HG02852 (cell line): Measurements from ENCODE around the gene BRI3.
"Not testable (repeated sequence)": the region's sequence is repeated elsewhere in the genome, so short reads cannot be mapped to it uniquely, and the experiment has no call there.

Source experiments
- ATAC-seq: cut with Tn5 transposase; IDR thresholded peaks from one replicate; pipeline ENCODE4 v1.9.1; 2021; ENCODE audit warnings: mild to moderate bottlenecking, moderate library complexity; ENCODE audit not compliant: unreplicated experiment

Gene BRI3

DNA sequence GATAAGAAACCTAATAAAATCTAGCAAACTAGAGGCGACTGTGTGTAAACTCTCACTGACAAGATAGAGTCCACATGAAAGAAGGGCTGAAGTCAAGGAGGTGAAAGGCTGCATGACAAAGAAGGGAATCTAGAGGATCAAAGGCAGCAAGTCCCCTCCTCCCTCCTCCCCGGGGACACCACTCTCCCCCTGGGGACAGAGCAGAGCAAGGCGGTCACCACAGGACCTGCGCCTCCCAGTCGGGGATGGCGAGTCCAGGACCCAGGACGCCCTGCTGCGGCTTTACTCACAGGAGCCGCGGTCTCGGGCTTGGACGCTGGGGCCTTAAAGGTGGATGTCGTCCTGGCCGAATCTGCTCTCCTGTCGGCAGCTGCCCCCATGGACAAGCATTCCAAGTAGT, 22.4 kb downstream of the BRI3 start:
- no peak for ATAC-seq

DNA sequence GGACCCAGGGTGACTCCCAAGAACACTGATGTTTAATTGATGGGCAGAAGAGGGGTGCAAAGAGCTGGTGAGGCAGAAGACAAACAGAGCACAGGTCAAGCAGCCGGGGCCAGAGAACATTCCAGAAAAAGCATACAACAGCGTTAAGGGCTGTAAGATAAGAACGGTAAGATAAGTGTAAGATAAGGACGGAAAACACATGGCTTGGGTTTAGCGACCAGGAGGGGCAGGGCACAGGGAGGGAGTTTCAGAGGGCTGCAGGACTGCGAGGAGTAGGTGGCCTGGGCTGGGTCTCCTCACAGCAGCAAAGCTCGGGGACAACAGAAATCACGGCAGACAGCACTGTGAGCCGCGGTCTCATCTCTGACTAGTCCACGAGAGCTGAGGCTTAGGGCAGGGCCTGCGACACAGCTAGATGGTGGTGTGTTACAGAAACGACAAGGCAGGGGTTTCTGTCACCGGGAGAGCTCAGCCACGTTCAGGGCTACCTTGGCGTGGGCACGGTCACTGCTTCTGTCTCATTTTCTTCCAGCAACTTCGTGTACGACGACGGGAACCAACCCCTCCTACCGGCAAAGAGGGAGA, 24.6 kb downstream of the BRI3 start:
- no peak for ATAC-seq

DNA sequence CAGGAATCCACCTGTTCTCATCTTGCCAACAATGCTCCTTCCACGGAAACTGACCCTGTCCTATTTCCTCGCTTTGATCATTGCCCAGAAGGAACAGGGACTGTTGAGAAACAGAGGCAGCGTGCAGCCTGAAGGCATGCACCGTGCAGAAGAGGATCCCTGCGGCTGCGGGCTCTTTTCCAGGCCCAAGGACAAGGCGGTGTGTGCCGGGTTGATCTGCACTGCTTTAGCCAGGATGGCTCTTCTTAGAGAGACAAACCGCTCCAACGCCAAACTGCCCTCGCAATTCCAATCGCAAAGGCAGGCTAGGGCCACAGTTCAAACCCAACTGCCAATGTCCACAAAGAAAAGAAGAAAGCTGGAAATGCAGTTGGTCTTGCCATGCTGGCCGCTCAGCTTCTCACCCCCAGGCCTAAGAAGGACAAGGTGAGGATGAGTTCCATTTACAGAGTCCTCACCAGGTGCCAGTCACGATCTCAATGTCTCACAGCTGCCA, 26.5 kb downstream of the BRI3 start:
- ATAC-seq, result no peak

DNA sequence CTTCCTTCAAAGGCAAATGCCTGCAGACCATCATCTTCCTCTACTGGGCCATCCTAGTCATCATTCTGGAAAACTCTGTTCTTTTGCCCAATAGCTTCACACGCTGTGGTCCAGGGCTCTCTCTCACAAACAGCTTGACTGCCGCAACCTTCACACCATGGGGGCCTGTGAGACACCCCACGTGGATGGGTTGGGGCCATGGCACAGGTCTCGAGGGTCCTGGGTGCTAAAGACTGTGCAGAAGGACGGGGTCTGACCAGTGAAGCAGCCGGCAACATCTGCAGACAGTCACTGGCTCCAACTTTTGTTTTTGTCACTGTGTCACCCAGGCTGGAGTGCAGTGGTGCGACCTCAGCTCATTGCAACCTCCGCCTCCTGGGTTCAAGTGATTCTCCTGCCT, 28.1 kb downstream of the BRI3 start:
- ATAC-seq, result no peak

DNA sequence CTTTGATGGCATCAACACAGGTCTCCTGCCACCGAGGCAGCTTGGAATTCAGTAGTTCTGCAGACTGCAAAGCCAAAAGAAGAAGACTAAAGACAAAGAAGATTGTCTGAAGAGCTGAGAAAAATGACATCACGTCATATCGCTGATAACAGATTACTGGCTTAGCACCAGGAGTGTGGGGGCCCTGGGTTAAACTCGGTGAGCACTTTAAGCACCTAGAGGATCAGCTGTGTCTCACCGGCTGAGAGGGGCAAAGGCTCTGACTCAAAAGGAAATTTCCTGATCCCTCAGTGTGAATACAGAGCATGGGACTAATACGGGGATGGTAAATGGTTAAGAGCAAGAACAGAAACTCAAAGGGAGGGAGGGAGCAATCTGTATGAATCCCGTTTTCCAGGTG, 30.7 kb downstream of the BRI3 start:
- no peak for ATAC-seq

DNA sequence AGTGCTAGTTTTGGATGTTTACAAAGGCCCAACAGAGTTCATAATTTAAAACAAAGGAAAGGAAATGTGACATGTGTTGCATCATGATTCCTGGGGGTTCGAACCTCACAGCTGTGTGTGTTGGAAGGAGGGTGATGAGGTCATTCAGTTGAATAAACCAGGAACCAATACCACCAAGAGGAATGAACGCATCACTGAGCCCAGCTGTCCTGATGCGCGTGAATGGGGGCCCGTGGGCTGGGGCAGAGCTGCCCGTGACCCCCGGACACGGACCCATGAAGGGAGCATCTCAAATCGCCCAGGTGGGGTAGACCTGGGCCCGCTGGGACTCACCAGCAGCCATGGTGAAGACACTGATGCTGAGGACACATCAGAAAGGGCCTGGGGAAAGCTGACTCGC, 33.0 kb downstream of the BRI3 start:
- peak; percentile 44 for ATAC-seq

DNA sequence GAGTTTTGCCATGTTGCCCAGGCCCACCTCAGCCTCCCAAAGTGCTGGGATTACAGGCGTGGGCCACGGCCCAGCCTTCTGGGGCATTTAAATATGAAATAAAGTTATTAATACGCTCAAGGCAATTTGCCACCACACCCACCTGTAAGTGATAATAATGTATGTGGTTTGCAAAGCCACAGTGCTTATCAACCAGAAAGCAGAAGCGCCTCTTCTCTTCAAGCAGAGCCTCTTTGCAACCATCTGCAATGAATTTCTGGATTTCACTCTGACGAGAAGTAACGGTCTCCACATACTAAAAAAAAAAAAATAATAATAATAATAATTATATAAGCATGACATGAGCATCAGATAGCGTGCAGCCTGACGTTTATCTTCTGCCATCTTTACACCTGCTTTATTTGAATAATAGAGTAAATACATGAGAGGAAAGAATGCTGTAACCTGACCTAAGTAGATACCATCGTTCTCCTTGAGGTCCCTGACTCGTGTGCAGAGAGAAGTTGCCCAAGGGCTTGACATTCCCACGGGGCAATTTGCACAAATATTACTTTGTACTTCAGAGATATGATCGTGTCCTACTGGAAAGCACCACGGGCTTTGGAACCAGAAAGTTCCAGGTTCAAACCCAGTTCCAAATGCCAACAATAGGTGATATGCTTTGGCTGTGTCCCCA, 34.0 kb downstream of the BRI3 start:
- ATAC-seq, result peak; percentile 83

DNA sequence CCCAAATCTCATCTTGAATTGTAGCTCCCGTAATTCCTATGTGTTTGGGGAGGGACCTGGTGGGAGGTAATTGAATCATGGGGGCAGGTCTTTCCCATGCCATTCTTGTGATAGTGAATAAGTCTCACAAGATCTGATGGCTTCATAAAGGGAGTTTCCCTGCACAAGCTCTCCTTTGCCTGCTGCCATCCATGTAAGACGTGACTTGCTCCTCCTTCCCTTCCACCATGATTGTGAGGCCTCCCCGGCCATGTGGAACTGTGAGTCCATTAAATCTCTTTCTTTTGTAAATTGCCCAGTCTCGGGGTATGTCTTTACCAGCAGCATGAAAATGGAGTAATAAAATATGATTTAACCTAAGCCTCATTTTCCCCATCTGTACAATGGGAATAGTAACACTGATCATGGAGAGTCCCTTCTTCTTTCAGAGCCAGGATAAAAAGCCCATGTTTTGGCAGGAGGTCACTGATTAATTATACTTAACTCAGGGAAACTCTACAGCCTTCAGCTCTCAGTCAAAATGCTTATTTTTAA, 34.6 kb downstream of the BRI3 start:
- not testable (repeated sequence) for ATAC-seq

DNA sequence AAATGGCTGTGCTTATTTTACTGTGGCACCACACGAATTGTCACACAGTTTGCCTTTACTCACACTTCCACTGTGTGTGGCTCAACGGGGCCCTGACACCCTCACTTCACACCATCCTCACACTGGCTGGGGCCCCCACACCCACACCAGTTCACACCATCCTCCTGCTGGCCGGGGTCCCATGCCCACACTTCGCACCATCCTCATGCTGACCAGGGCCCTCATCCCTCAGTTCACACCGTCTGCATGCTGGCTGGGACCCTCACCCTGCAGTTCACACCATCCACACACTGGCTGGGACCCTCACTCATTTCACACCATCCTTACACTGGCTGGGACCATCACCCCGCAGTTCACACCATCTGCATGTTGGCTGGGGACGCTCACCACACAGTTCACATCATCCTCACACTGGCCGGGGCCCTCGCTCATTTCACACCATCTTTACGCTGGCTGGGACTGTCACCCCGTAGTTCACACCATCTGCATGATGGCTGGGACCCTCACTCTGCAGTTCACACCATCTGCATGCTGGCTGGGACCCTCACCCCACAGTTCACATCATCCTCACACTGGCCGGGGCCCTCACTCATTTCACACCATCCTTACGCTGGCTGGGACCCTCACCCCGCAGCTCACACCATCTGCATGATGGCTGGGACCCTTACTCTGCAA, 36.0 kb downstream of the BRI3 start:
- ATAC-seq, result no peak

DNA sequence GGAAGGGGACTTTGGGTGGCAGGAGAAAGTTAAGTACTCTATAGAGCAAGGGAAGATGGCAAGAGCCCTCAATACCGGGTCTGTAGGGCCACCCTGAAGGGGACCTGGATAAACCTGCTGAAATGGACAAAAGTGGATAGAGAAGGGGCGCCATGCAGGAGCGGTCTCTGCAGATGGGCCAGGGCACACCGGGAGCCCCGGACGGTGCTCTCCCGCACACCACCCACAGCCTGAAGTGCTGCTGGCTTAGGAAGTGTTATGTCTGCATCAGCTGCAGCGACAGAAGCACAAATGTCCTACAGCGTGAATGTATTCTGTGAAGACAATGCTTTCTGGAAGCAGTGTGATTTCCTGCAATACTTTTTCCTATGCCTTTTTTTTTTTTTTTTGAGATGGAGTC, 37.7 kb downstream of the BRI3 start:
- ATAC-seq, result no peak

DNA sequence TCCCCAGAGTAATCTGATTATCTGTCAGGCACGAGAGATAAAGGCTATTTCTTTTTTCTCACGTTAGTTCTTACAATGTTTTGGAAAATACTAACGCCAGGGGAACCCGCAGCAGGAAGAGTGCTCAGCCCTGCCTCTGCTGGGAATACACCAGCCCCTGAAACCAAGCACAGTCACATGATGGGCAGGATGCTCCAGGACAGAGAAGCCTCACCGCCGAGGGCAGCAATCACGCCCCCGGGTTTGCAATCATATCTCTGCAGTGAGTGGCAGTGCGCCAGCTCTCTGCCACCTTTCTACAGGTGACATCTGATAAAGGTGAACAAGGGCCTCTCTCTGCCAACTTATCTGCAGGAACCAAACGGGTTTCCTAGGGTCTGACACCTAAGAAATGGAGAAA, 39.8 kb downstream of the BRI3 start:
- ATAC-seq, result no peak

DNA sequence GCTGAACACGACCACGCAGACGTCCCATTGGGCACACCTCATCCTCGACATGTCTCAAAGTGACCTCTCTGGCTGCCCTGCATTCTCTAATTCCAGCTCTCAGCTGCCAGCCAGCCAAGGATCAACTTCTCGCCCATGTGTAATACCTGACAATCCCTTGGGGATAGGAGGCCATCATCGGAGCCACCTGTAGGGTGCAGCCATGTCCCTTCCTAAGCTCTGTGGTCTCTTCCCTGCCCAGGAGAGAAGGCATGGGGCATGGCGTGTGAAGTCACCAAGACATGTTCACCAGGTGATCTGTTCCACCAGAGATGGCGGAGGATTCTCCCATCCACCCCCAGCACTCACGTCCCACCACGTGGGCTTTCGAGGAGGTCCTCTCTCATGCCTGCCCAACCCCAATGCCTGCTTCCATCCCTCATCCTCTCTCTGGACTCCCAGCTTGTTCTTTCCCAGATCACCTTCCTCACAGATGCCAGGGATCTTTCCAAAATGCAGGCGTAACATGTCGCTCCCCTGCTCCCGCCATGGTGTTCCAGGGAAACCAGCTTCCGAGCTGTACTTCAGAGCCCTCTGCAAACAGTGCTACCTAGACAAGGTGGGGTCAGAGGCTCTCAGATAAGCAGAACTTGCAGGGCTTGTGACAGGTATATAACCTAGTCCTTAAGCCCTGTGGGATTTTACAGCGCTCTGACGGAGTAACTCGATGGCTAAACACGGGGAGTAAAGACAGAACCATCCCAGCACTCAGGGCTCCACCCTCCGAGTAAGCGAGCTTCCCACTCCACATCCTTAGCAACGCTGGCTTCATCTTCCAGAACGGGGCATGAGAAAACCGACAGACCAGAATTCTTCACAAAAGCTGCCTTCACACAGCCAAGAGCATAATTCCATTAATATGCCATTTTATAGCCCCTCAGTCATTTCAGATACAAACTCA, 41.1 kb downstream of the BRI3 start:
- ATAC-seq, result no peak

DNA sequence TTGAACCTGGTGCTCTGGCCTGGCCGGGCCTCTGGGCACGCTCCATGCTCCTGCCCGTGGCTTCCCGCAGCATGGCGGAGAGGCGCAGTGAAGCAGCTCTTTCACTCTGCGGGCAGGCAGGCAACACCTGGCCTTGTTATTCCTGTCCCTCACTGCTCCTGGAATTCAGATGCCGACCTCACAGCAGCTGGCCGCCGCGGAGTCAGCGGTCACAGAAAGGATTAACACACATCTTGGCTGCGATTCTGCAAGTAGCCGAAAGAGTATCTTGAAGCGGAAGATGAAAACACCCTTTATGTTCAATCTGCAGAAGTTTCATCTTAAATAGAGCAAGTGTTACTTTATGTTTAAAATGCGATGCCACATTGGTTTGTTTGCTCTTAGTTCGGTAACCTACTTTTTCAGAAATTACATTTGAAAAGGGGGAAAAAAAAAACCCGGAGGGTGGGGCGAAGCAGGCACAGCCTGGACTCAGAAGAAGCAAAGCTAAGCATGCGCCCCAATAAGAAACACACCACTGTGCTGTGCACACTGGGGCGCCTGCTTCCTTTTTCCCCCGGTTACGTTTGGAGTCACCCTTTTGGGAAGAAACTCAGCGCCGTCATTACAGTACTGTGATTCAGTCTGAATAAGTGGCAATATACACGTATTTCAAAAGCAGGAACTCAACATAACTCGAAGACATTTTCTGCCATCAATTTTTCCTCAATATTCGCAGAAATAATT, 42.3 kb downstream of the BRI3 start:
- no peak for ATAC-seq

DNA sequence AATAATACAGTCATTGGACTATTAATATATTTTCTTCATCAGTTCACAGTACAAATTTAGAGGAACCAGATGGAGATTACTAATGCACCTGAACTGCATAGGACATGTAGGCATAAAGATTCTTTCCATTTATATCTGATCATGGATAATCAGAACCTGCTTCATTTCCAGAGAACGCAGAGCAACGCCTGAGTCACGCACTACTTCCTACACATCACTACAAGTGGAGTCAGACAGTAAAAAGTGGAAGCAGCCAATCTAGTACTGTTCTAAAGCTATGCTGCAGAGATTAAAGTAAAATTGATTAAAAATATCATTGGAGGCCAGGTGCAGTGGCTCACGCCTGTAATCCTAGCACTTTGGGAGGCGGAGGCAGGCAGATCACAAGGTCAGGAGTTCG, 43.3 kb downstream of the BRI3 start:
- ATAC-seq, result no peak

DNA sequence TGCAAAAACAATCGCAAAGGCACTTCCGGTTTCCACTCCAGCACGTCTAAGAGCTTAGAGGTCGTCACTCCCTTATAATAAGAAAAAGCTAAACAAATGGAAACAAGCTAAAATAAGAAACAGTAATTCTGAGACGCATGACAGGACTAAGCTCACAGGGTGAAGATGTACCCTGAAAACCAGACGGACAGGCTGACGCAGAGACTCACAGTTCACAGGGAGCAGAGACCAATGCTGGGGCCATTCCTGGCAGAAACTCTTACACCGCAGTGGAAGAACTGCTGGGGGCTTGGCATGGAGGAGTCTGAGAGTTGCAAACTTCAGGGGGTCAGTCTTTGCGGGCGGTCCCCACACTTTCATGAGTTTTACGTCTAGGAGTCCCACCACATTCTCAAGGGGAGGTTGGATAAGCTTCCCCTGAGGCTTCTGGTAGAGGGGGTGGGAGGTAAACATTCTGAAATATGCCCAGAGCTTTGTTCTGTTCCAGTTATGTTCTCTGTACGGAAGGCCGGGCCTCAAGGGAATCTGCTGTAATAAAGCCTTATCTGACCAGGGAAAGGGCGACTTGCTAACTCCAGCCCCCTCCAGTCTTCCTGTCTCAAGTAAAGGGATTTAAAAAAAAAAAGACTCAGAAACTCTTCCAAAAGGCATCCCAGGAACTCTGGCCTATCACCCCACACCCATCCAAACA, 47.8 kb downstream of the BRI3 start:
- no peak for ATAC-seq

DNA sequence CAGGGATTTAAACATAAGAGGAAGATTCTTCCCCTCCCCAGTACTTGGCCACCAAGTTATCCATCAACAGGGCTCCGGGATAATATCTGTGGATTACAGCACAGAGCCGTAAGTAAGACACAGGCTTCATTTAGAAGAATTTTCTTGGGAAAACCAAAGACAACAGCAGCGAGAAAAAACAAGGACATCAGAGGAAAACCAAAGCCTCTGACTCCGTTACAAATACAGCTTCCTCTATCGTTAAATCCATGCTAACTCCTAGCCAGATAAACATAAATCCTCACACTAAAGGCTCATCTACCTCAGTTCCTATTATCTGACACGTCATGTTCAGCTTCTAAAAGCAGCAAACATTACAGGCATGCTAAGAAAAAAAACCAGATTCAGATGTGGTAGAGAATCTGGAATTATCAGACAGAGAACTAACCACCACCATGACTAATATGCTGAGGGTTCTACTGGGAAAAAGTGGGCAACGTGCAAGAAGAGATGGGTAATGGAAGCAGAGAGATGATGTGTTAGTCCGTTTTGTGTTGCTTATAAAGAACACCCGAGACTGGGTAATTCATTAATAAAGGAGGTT, 48.4 kb downstream of the BRI3 start:
- no peak for ATAC-seq

DNA sequence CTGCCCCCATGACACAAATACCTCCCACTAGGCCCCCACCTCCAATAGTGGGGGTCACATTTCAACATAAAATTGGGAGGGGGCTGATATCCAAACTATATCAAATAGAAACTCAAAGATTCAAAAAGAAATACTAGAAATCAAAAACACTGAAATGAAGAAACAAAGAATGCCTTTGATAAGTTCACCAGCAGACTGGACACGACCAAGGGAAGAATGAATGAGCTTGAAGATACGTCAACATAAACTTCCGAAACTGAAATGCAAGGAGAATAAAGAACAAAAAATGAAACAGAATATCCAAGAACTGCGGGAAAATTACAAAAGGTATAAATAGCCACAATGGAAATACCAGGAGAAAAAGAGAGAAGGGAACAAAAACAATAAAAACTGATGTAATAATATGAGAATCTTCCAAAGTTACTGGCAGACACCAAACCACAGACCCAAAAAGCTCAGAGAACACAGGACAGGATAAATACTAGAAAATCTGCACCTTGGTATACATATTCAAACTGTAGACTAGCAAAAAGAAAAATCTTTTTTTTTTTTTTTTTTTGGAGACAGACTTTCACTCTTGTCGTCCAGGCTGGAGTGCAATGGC, 49.5 kb downstream of the BRI3 start:
- no peak for ATAC-seq

DNA sequence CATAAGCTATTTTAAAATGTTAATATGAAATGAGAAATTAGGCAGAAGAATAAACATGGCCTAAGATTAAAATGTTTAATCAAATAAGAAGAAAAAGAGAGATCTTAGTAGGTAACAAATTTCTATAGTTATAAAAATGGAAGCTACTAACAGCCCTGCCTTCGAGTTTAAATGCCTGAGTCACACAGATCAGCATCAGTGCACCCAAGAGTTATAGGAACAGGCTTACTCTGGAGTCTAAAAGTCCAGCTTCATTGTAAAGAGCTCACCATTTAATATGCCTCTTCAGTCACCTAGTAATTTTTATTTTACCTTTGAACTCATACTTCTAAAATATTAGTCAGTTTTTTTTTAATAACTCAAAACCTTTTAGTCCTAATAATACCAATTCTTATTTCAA, 52.6 kb downstream of the BRI3 start:
- ATAC-seq, result no peak

DNA sequence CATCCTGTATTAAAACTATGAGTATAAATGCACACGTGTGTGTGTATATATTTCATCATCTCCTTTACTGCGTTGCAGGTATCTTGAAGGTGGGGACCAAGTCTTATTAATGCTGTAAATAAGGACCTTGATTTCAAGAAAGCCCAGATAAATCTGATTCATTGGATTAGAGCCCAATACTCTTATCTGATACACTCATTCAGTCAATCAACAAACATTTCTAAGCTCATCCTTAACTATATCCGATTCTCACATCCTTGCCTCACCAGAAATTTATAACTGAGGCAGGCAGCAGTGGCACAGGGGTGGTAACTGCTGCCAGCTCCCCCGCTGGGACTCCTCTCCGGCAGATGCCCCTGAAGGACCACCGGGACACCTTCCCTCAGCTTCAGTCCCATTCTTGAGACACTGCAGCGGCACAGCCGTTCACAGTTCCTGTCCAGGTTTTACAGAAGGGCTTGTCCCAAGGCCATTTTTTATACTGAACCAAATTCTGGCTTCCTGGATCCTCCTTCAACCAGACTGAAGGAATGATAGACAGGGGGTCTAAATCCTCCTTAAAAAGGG, 54.0 kb downstream of the BRI3 start:
- no peak for ATAC-seq
